Activated CD4-positive, alpha-beta memory T cell treated with anti-CD3 and anti-CD28 coated beads for 36 hours (primary cell): ENCODE measurements around the gene C6orf132. TPM values are rescaled to one million over a fixed set of nuclear protein-coding genes. Genes with fewer than 3 reads are reported as not detected.

Experiments
- CTCF ChIA-PET: fragments of 350-600 bp; sonication (Branson Sonifier 250); formaldehyde crosslinking; loops from one replicate; lab custom pipeline; 2021; ENCODE audit warnings: antibody characterized with exemption, inconsistent platforms; lab: Charles Lee
- POLR2A ChIA-PET: fragments of 350-600 bp; sonication (Branson Sonifier 250); formaldehyde crosslinking; loops from one replicate; lab custom pipeline; 2021; ENCODE audit warnings: antibody characterized with exemption; lab: Charles Lee
- DNase-seq: peaks from one replicate; pipeline ENCODE4 v3.0.0-alpha.2; 2020
- H3K27ac Mint-ChIP-seq: one replicate; pipeline ENCODE4 v1.8.0; 2021; ENCODE audit warnings: mixed read lengths
- H3K27me3 Mint-ChIP-seq: one replicate; pipeline ENCODE4 v1.8.0; 2021; ENCODE audit warnings: mixed read lengths
- H3K36me3 Mint-ChIP-seq: one replicate; pipeline ENCODE4 v1.8.0; 2021; ENCODE audit warnings: mixed read lengths
- H3K4me1 Mint-ChIP-seq: one replicate; pipeline ENCODE4 v1.8.0; 2021; ENCODE audit warnings: low read depth, mixed read lengths
- H3K4me3 Mint-ChIP-seq: one replicate; pipeline ENCODE4 v1.8.0; 2021; ENCODE audit warnings: mild to moderate bottlenecking, mixed read lengths
- H3K9me3 Mint-ChIP-seq: one replicate; pipeline ENCODE4 v1.8.0; 2021; ENCODE audit warnings: mixed read lengths
- intact Hi-C: fragments of 100-400 bp; cut with micrococcal nuclease; formaldehyde crosslinking; loops from one replicate; pipeline ENCODE4 v1.15.1; 2023
- total RNA-seq, 2 experiments: library from RNA; stranded (reverse); gene quantifications; one replicate each; pipeline ENCODE4 v1.2.3, GENCODE V29; 2021

The C6orf132 gene
- total RNA-seq, 2 experiments from 2014 or later, result 0.22 to 0.29 TPM

- no peak overlapping the region for H3K4me3 Mint-ChIP-seq
- DNase-seq, result no peak
- no peak overlapping the region for H3K27ac Mint-ChIP-seq
- intact Hi-C loops, result no loop called here
- no peaks in the 10 kb centered on the region for H3K4me1 Mint-ChIP-seq
- no peaks in the 10 kb centered on the region for H3K9me3 Mint-ChIP-seq
- ChIA-PET CTCF (no interaction called here), POLR2A (no interaction called here)
- no peaks in the 10 kb centered on the region for H3K36me3 Mint-ChIP-seq
- H3K27me3 Mint-ChIP-seq, result peaks cover 8% of the 10 kb centered on the region
Observed at GRCh38 chr6:42110683-42111082, 31.7 kb downstream of the C6orf132 start.

GRCh38 chr6:42108071-42108470, 34.3 kb downstream of the C6orf132 start:
- no peak for DNase-seq
- POLR2A ChIA-PET, result interaction anchor here (0.5 kb wide), 1 partner anchor 452 kb away, joined by 4 read pairs; no protein-coding TSS in a partner anchor
- Mint-ChIP-seq H3K4me3 (no peak overlapping the region), H3K27ac (no peak overlapping the region), H3K27me3 (peaks cover 8% of the 10 kb centered on the region), H3K36me3 (no peaks in the 10 kb centered on the region), H3K9me3 (no peaks in the 10 kb centered on the region), H3K4me1 (peaks cover 9% of the 10 kb centered on the region)
- intact Hi-C loops, result no loop called here
- CTCF ChIA-PET, result no interaction called here

GRCh38 chr6:42106112-42107023, 36.1 kb downstream of the C6orf132 start:
- Mint-ChIP-seq H3K27ac (no peak overlapping the region), H3K4me1 (peaks cover 16% of the 10 kb centered on the region), H3K27me3 (peaks cover 6% of the 10 kb centered on the region), H3K9me3 (no peaks in the 10 kb centered on the region), H3K36me3 (no peaks in the 10 kb centered on the region), H3K4me3 (no peak overlapping the region)
- no peak for DNase-seq
- ChIA-PET CTCF (no interaction called here), POLR2A (no interaction called here)
- intact Hi-C loops, result no loop called here

- Mint-ChIP-seq H3K27me3 (peaks cover 6% of the 10 kb centered on the region), H3K9me3 (no peaks in the 10 kb centered on the region), H3K36me3 (no peaks in the 10 kb centered on the region), H3K4me1 (peaks cover 21% of the 10 kb centered on the region), H3K4me3 (no peak overlapping the region), H3K27ac (no peak overlapping the region)
- ChIA-PET CTCF (interaction anchor here (0.9 to 3.5 kb wide), 8 partner anchors 10 to 208 kb away, joined by 3 to 72 read pairs (median 11); no protein-coding TSS in a partner anchor), POLR2A (no interaction called here)
- intact Hi-C loops, result no loop called here
- no peak for DNase-seq
Observed at GRCh38 chr6:42105709-42106108, 36.7 kb downstream of the C6orf132 start.

- no peak for DNase-seq
- H3K9me3 Mint-ChIP-seq, result no peaks in the 10 kb centered on the region
- no peaks in the 10 kb centered on the region for H3K36me3 Mint-ChIP-seq
- ChIA-PET POLR2A (interaction anchor here (1.1 to 1.5 kb wide), 4 partner anchors 9 to 327 kb away, joined by 3 read pairs; no protein-coding TSS in a partner anchor), CTCF (interaction anchor here (0.7 to 3.5 kb wide), 32 partner anchors 9 to 1729 kb away, joined by 3 to 91 read pairs (median 5); partner anchors contain the start of genes MRPS10, TAF8 and USP49)
- no peak overlapping the region for H3K27ac Mint-ChIP-seq
- peak overlapping the region; percentile 53 for H3K4me3 Mint-ChIP-seq
- H3K4me1 Mint-ChIP-seq, result peaks cover 26% of the 10 kb centered on the region
- intact Hi-C loops, result no loop called here
- peaks cover 6% of the 10 kb centered on the region for H3K27me3 Mint-ChIP-seq
Observed at GRCh38 chr6:42105156-42105648, 37.2 kb downstream of the C6orf132 start.

GRCh38 chr6:42104804-42105125, 37.7 kb downstream of the C6orf132 start:
- ChIA-PET CTCF (interaction anchor here (0.7 to 3.5 kb wide), 41 partner anchors 9 to 1729 kb away, joined by 3 to 91 read pairs (median 5); partner anchors contain the start of genes MRPS10, TAF8 and USP49), POLR2A (interaction anchor here (0.8 to 1.5 kb wide), 5 partner anchors 9 to 326 kb away, joined by 3 read pairs; no protein-coding TSS in a partner anchor)
- Mint-ChIP-seq H3K36me3 (no peaks in the 10 kb centered on the region), H3K27ac (no peak overlapping the region), H3K9me3 (no peaks in the 10 kb centered on the region), H3K27me3 (peaks cover 6% of the 10 kb centered on the region), H3K4me3 (peak overlapping the region; percentile 53), H3K4me1 (peaks cover 30% of the 10 kb centered on the region)
- intact Hi-C loops, result loop anchor here (1.0 to 5.0 kb wide), 3 partner anchors 29 to 458 kb away; partner anchors contain the start of genes PRICKLE4 and UBR2
- no peak for DNase-seq

- H3K36me3 Mint-ChIP-seq, result no peaks in the 10 kb centered on the region
- ChIA-PET POLR2A (interaction anchor here (0.7 to 1.5 kb wide), 6 partner anchors 8 to 326 kb away, joined by 3 read pairs; no protein-coding TSS in a partner anchor), CTCF (interaction anchor here (0.6 to 3.5 kb wide), 52 partner anchors 8 to 1730 kb away, joined by 3 to 91 read pairs (median 5); partner anchors contain the start of genes MRPS10, TAF8 and USP49)
- intact Hi-C loops, result loop anchor here (1.0 to 5.0 kb wide), 3 partner anchors 29 to 458 kb away; partner anchors contain the start of genes PRICKLE4 and UBR2
- H3K9me3 Mint-ChIP-seq, result no peaks in the 10 kb centered on the region
- H3K4me1 Mint-ChIP-seq, result peaks cover 36% of the 10 kb centered on the region
- peak overlapping the region; percentile 65 for H3K4me3 Mint-ChIP-seq
- peak; percentile 87 for DNase-seq
- H3K27ac Mint-ChIP-seq, result peak overlapping the region; percentile 56
- H3K27me3 Mint-ChIP-seq, result peaks cover 6% of the 10 kb centered on the region
Observed at GRCh38 chr6:42104095-42104803, 38.2 kb downstream of the C6orf132 start.

- H3K27ac Mint-ChIP-seq, result peak overlapping the region; percentile 56
- no peaks in the 10 kb centered on the region for H3K36me3 Mint-ChIP-seq
- CTCF ChIA-PET, result interaction anchor here (0.6 to 3.5 kb wide), 42 partner anchors 8 to 589 kb away, joined by 3 to 91 read pairs (median 5); partner anchors contain the start of genes MRPS10, TAF8 and USP49
- POLR2A ChIA-PET, result interaction anchor here (0.7 to 1.5 kb wide), 2 partner anchors 36 to 57 kb away, joined by 3 read pairs; no protein-coding TSS in a partner anchor
- H3K4me3 Mint-ChIP-seq, result peak overlapping the region; percentile 65
- H3K27me3 Mint-ChIP-seq, result peaks cover 6% of the 10 kb centered on the region
- peaks cover 41% of the 10 kb centered on the region for H3K4me1 Mint-ChIP-seq
- intact Hi-C loops, result loop anchor here (1.0 to 5.0 kb wide), 3 partner anchors 28 to 459 kb away; partner anchors contain the start of genes PRICKLE4 and UBR2
- H3K9me3 Mint-ChIP-seq, result no peaks in the 10 kb centered on the region
- DNase-seq, result no peak
Observed at GRCh38 chr6:42103753-42104094, 38.7 kb downstream of the C6orf132 start.

- DNase-seq, result no peak
- intact Hi-C loops, result loop anchor here (5.0 kb wide), 1 partner anchor 459 kb away; the partner anchor contains the start of gene UBR2
- CTCF ChIA-PET, result interaction anchor here (0.9 to 3.5 kb wide), 22 partner anchors 12 to 589 kb away, joined by 3 to 91 read pairs (median 6); partner anchors contain the start of gene TAF8
- Mint-ChIP-seq H3K4me1 (peaks cover 46% of the 10 kb centered on the region), H3K27me3 (peaks cover 6% of the 10 kb centered on the region), H3K27ac (no peak overlapping the region), H3K4me3 (peak overlapping the region; percentile 65), H3K9me3 (no peaks in the 10 kb centered on the region), H3K36me3 (no peaks in the 10 kb centered on the region)
- POLR2A ChIA-PET, result no interaction called here
Observed at GRCh38 chr6:42103216-42103615, 39.2 kb downstream of the C6orf132 start.

- Mint-ChIP-seq H3K4me1 (peaks cover 55% of the 10 kb centered on the region), H3K27me3 (peaks cover 4% of the 10 kb centered on the region), H3K4me3 (no peak overlapping the region), H3K36me3 (no peaks in the 10 kb centered on the region), H3K9me3 (no peaks in the 10 kb centered on the region), H3K27ac (peak overlapping the region; percentile 67)
- intact Hi-C loops, result loop anchor here (2.0 to 5.0 kb wide), 2 partner anchors 66 to 461 kb away; partner anchors contain the start of gene UBR2
- no peak for DNase-seq
- CTCF ChIA-PET, result interaction anchor here (0.7 to 2.0 kb wide), 6 partner anchors 26 to 447 kb away, joined by 3 to 7 read pairs (median 4); no protein-coding TSS in a partner anchor
- POLR2A ChIA-PET, result interaction anchor here (0.7 kb wide), 1 partner anchor 21 kb away, joined by 3 read pairs; no protein-coding TSS in a partner anchor
Observed at GRCh38 chr6:42101186-42101657, 41.2 kb downstream of the C6orf132 start.
